HTERT RPE-1 (cell line): Measurements from ENCODE around the gene CCDC186.
"Not testable (repeated sequence)": the region's sequence is repeated elsewhere in the genome, so short reads cannot be mapped to it uniquely, and the experiment has no call there.

Source experiments
- in situ Hi-C: fragments of 300-500 bp; cut with MboI; formaldehyde crosslinking; loops from 4 replicates; pipeline ENCODE4 v1.14.3; 2020; ENCODE audit warnings: low sequenced_read_pairs

Gene CCDC186

DNA sequence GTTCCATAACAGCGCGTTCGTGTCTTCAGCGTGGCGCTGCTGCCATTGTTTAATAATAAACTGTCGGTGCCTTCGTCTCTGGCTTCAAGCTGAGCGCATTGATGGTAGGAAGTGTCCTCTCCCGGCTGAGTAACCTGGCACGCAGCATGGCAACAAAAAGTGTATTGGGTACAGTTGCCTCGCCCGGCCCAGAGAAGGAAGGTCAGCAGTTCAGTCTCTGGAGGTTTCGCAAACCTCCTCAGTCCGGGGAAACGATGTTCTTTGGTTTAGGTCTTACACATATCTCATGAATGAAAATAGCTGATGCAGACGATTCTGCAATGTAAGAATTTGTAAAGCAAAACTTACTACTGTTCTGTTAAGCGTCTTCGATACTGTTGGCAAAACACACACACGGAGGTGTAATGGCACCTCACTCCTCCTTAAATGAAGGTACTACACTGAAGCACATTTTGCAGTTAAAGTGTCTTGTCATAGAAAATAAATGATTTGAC, 739 bp upstream of the CCDC186 start:
- in situ Hi-C loops, result no loop called here

DNA sequence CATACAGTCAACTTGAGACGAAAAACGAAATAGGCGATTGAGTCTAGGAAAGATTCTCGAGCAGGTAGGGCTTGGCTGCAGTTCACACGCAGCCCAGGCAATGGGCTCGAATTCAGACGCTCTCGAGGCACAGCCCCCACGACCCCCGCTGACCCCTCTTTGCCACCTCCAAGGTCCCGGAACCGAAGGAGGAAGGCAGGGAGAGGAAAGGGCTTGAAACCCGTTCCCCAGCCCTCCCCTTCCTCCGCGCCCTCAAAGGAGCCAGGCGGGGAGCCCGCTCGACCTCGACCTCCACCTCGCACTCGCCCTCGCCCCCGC, 441 bp downstream of the CCDC186 start:
- in situ Hi-C loops, result no loop called here

GRCh38 chr10:114172776-114173602, 1.0 kb downstream of the CCDC186 start:
- in situ Hi-C loops, result no loop called here

GRCh38 chr10:114172216-114172615, 1.8 kb downstream of the CCDC186 start:
- in situ Hi-C loops, result no loop called here

DNA sequence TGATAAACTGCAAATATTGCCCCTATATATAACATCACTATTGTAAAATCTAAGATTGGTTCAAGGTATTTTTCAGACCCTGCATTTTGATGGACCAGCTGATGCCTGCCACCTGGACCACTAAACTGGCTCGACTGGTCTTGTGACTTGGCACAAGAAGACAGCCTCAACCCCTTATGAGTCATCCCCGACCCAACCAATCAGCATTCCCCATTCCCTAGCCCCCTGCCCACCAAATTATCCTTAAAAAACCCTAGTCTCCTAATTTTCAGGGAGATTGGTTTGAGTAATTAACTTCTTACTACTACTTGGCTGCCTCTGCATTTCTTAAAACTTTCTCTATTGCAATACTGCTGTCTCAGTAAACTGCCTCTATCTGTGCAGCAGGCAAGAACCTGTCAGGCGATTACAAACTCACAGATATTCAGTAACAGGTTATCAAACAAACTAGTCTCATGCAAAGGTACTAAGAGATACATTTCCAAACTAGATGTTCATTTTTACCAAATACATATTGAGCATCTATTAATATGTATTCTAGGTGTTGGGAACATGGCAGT, 5.5 kb downstream of the CCDC186 start:
- in situ Hi-C loops, result no loop called here

- in situ Hi-C loops, result no loop called here
Measured at GRCh38 chr10:114167985-114168384, 6.0 kb downstream of the CCDC186 start.

GRCh38 chr10:114166494-114166893, 7.5 kb downstream of the CCDC186 start:
- in situ Hi-C loops, result no loop called here

- in situ Hi-C loops, result no loop called here
Measured at GRCh38 chr10:114166043-114166442, 8.0 kb downstream of the CCDC186 start.

DNA sequence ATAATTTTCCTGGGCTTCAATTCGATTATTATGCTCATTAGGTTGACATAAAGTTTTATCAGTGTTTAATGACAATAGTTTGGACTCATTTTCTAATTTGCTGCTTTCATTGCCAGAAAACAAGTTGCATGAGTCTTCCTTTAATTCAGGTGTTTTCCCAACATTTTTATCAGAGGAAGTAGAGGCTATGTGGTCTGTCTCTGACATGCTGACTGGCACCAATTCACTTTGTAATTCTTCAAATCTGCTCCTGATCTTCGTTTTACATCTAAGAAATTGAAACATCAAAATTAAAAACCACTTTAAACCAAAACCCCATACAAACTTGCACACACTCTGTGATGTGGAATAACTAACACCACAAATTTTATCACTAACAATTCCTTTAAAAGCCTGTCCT, 10.9 kb downstream of the CCDC186 start:
- in situ Hi-C loops, result no loop called here

DNA sequence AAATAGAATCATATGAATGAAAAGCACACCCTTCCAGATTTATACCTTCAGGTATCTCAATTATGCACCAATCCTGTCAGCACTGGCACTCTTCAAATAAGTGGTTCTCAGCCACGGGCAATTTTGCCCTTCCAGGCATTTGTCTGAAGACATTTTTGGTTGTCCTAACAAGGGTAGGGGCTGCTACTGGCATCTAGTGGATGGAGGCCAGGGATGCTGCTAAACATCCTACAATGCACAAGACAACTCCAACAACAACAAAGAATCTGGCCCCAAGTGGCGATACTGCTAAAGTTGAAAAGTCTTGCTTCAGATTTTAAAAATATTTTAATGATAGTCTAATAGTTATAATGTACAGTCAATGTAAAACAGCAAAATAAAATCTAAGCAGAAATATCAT, 16.1 kb downstream of the CCDC186 start:
- in situ Hi-C loops, result no loop called here

GRCh38 chr10:114151892-114152291, 22.1 kb downstream of the CCDC186 start:
- in situ Hi-C loops, result no loop called here

DNA sequence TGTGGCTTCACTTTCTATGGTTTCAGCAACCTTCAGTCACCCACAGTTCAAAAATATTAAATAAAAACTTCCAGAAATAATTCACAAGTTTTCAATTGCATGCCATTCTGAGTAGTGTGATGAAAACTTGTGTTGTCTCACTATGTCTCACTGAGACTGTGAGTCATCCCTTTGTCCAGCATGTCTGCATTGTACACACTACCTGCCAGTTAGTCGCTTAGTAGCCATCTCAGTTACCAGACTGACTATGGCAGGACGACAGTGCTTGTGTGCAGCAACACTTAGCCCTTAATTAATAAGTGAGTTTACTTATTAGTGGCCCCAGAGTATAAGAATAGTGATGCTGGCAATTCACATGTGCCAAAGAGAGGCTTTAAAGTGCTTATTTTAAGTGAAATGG, 22.5 kb downstream of the CCDC186 start:
- in situ Hi-C loops, result no loop called here

- in situ Hi-C loops, result not testable (repeated sequence)
Measured at GRCh38 chr10:114149476-114149875, 24.5 kb downstream of the CCDC186 start.

GRCh38 chr10:114143160-114143559, 30.8 kb downstream of the CCDC186 start:
- in situ Hi-C loops, result no loop called here

DNA sequence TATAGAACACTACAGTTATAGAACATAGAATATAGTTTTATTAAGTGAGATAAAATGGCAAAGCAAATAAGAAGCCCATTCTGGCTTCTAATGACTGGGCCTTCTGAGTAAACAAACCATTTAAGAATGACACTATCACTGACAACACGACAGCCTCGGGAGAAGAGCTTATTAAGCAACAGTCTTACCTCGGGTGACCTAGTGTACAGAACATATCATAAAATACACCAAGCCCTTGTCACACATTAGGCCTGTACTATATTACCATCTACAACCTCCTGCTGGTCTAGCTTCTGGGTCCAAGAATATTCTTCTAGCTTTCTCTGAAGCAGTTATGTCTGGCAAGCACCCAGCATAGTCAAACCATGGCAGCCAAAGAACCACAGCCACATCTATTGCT, 32.0 kb downstream of the CCDC186 start:
- in situ Hi-C loops, result no loop called here

- in situ Hi-C loops, result not testable (repeated sequence)
Measured at GRCh38 chr10:114140827-114141226, 33.2 kb downstream of the CCDC186 start.

GRCh38 chr10:114140036-114140435, 34.0 kb downstream of the CCDC186 start:
- in situ Hi-C loops, result no loop called here

DNA sequence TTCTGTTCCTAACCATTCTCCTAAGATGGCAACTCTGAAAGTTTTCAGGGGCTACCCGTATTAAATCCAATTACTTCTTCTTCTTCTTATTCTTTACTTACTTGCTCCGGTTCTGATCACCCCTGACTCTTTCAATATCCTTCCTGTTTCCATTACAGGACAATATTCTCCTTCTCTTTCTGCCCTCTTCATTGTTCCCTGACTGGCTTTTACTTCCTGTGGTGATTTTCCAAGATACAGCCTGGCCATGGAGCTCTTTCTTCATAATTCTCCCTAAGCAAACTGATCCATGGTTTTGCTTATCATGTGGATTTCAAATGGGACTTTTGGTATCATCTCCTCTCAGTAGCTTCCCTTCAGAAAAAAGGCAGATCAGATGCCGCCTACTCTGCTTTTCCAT, 35.4 kb downstream of the CCDC186 start:
- in situ Hi-C loops, result no loop called here

- in situ Hi-C loops, result no loop called here
Measured at GRCh38 chr10:114135476-114135875, 38.5 kb downstream of the CCDC186 start.

DNA sequence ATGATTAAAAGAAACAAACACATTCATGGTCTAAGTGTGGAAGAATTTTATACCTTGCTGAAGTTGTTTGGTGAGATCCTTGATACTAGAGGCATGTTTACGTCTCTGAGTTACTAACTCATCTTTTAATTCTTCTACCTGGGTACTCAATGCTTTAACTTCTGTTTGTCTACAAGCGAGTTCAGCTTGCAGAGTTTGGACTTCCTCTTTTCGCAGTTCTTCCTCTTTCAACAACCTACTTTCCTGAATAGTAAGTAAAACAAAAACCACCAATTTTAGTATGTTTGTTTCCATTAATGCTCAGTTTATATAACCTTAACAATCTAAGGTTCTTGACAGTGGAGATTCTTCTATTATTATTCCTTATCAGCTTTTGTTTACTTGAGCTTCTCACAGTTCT, 42.9 kb downstream of the CCDC186 start:
- in situ Hi-C loops, result no loop called here

DNA sequence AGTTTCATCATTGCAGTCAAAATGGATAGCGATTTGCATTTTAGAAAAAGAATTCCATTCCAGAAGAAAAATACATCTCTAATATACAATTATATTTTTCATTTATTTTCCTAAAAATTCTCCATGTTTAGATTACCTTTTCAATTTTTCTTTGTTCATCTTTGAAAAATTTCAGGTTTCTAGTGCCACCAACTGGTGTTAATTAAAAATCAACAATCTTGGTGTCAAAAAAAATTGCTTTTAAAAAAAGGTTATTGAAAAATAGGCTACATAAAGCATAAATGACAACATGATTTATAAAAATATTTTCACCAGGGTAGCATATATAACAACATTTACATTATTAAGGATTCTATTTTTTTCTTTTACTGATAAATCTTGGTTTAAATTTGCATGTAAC, 53.0 kb downstream of the CCDC186 start:
- in situ Hi-C loops, result no loop called here

DNA sequence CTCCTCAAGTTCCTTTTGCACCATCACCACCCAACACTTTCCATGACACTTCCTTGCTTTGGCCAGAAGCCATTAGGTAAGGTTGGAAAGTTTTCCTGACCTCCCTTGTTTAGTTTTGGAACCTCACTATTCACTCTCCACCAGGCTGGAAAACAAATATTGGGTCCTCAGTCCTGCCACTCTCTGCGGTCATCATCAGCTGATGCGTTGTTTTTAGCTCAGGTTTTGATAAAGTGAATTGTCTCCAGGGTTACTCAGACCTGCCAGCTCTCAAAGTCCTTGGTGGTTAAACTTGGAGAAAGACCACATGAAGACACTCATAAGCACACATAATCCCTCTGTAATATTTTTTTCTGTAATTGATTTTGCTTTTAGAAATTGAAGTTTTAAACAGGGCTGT, 55.5 kb downstream of the CCDC186 start:
- in situ Hi-C loops, result no loop called here

GRCh38 chr10:114117728-114118127, 56.3 kb downstream of the CCDC186 start:
- in situ Hi-C loops, result no loop called here
